GM12878 (cell line): Measurements from ENCODE around the gene EOMES. TPM values are rescaled to one million over a fixed set of nuclear protein-coding genes. Genes with fewer than 3 reads are reported as not detected.

Experiments
- ATAC-seq: fragments of 200-7000 bp; cut with Tn5 transposase; 3 replicates; pipeline ENCODE4 v1.9.1; 2020; ENCODE audit warnings: mild to moderate bottlenecking, moderate library complexity
- BruUV-seq: library from RNA; stranded (reverse); fragments of 400-500 nt; replicated peaks from 2 replicates; lab custom pipeline; 2021; lab: Mats Ljungman, UMichigan
- CTCF ChIA-PET: fragments of 300-600 bp; sonication (Branson Sonifier 250); formaldehyde crosslinking; extraction: SDS; loops from one replicate; lab custom pipeline; 2021; ENCODE audit warnings: inconsistent platforms; lab: Yijun Ruan, JAX
- POLR2A ChIA-PET: fragments of 350-600 bp; formaldehyde crosslinking; extraction: SDS; loops from one replicate; lab custom pipeline; 2021; ENCODE audit warnings: inconsistent platforms; lab: Charles Lee
- RAD21 ChIA-PET: fragments of 300-600 bp; sonication (Branson Sonifier 250); formaldehyde crosslinking; loops from one replicate; lab custom pipeline; 2023; ENCODE audit warnings: antibody characterized with exemption; ENCODE audit not compliant: unreplicated experiment; lab: Charles Lee
- SMC1A ChIA-PET: fragments of 300-600 bp; sonication (Branson Sonifier 250); formaldehyde crosslinking; loops from one replicate; lab custom pipeline; 2023; ENCODE audit not compliant: unreplicated experiment, uncharacterized antibody; lab: Charles Lee
- DNase-seq: peaks from one replicate; pipeline ENCODE4 v3.0.0-alpha.2; 2011; ENCODE audit warnings: low read depth, low spot score
- FAIRE-seq: peaks from 3 replicates; lab custom pipeline; 2011; peaks lifted over from hg19 to GRCh38; lab: Jason Lieb, UNC
- H2AFZ ChIP-seq: 2 replicates; pipeline ENCODE4 v1.6.0; 2011; ENCODE audit warnings: low read depth, low read length, control low read depth; ENCODE audit not compliant: control insufficient read depth
- H3K27ac ChIP-seq: 2 replicates; pipeline ENCODE4 v1.5.1; 2011; ENCODE audit warnings: control low read depth; ENCODE audit not compliant: control insufficient read depth, insufficient read depth
- H3K27me3 ChIP-seq, 2 experiments: replicated peaks in 1 of 2; 2 replicates each; pipeline versions ENCODE4 v1.6.0 to v1.6.1; 2011; ENCODE audit warnings: low read length in 1 of 2; ENCODE audit not compliant: control insufficient read depth in 2 of 2, insufficient read depth in 2 of 2
- H3K36me3 ChIP-seq, 2 experiments: 2 replicates each; pipeline ENCODE4 v1.5.1; 2011; ENCODE audit warnings: low read length in 1 of 2; ENCODE audit not compliant: control insufficient read depth in 2 of 2, insufficient read depth in 2 of 2
- H3K4me1 ChIP-seq: 2 replicates; pipeline ENCODE4 v1.6.1; 2011; ENCODE audit warnings: mild to moderate bottlenecking, low read length, moderate library complexity, mixed read lengths; ENCODE audit not compliant: control insufficient read depth, insufficient read depth
- H3K4me2 ChIP-seq: 2 replicates; pipeline ENCODE4 v1.6.0; 2011; ENCODE audit warnings: control low read depth; ENCODE audit not compliant: control insufficient read depth, insufficient read depth
- H3K4me3 ChIP-seq: fragments of 200-600 bp; sonication (generic); 2 replicates; pipeline ENCODE4 v1.5.1; 2016
- H3K79me2 ChIP-seq: 2 replicates; pipeline ENCODE4 v1.6.0; 2011; ENCODE audit warnings: low read length; ENCODE audit not compliant: control insufficient read depth, insufficient read depth
- H3K9ac ChIP-seq: 2 replicates; pipeline ENCODE4 v1.8.0; 2011; ENCODE audit warnings: low read length, control low read depth, mixed read lengths; ENCODE audit not compliant: control insufficient read depth, insufficient read depth
- H3K9me3 ChIP-seq: replicated peaks from 3 replicates; pipeline ENCODE4 v1.5.1; 2011; ENCODE audit warnings: mild to moderate bottlenecking, low read length; ENCODE audit not compliant: control insufficient read depth, insufficient read depth
- H4K20me1 ChIP-seq: 2 replicates; pipeline ENCODE4 v1.6.0; 2011; ENCODE audit not compliant: control insufficient read depth, insufficient read depth
- ATF7 ChIP-seq: fragments of 450-650 bp; IDR thresholded peaks from 2 replicates; pipeline ENCODE4 v1.6.1; 2016; ENCODE audit warnings: low read depth, mild to moderate bottlenecking
- CBX5 ChIP-seq: sonication (generic); IDR thresholded peaks from 2 replicates; pipeline ENCODE4 v1.6.1; 2016; ENCODE audit warnings: low read depth, moderate library complexity, mild to moderate bottlenecking, inconsistent platforms
- CREM ChIP-seq: IDR thresholded peaks from 2 replicates; pipeline ENCODE4 v1.6.1; 2014; ENCODE audit warnings: antibody characterized with exemption, low read depth
- GATAD2B ChIP-seq: fragments of 450-650 bp; conservative IDR thresholded peaks from 2 replicates; pipeline ENCODE4 v1.6.1; 2017; ENCODE audit warnings: low read depth, mild to moderate bottlenecking, moderate library complexity
- HDGF ChIP-seq: fragments of 450-650 bp; IDR thresholded peaks from 2 replicates; pipeline ENCODE4 v1.6.1; 2016; ENCODE audit warnings: antibody characterized with exemption
- MYB ChIP-seq: fragments of 150-350 bp; IDR thresholded peaks from 2 replicates; pipeline ENCODE4 v1.6.1; 2014; ENCODE audit warnings: mild to moderate bottlenecking, low read depth, low read length, borderline replicate concordance
- NR2C2 ChIP-seq: IDR thresholded peaks from 2 replicates; pipeline ENCODE4 v1.6.1; 2011; ENCODE audit warnings: borderline replicate concordance, low read depth; ENCODE audit not compliant: control insufficient read depth, insufficient read length
- PAX5 ChIP-seq: IDR thresholded peaks from 2 replicates; pipeline ENCODE4 v1.6.1; 2011; ENCODE audit warnings: low read depth, low read length, borderline replicate concordance
- POU2F2 ChIP-seq: IDR thresholded peaks from 3 replicates; pipeline ENCODE4 v1.6.1; 2011; ENCODE audit warnings: low read depth, mild to moderate bottlenecking, low read length, borderline replicate concordance
- RAD21 ChIP-seq: IDR thresholded peaks from 2 replicates; pipeline ENCODE4 v1.6.1; 2011; ENCODE audit warnings: mild to moderate bottlenecking, low read depth, low read length, moderate library complexity; ENCODE audit not compliant: insufficient read depth
- RELA ChIP-seq: fragments of 450-650 bp; IDR thresholded peaks from 2 replicates; pipeline ENCODE4 v1.8.0; 2014; ENCODE audit warnings: borderline replicate concordance; ENCODE audit not compliant: partially characterized antibody
- ZBTB40 ChIP-seq: fragments of 450-650 bp; IDR thresholded peaks from 2 replicates; pipeline ENCODE4 v1.6.1; 2016; ENCODE audit warnings: mild to moderate bottlenecking, moderate library complexity, borderline replicate concordance
- ZNF274 ChIP-seq: IDR thresholded peaks from one replicate; pipeline ENCODE4 v1.8.0; 2011; ENCODE audit not compliant: insufficient read length, insufficient read depth
- in situ Hi-C: fragments of 300-500 bp; cut with MboI; formaldehyde crosslinking; loops from 9 replicates; pipeline ENCODE4 v1.14.3; 2018; ENCODE audit warnings: mixed read lengths
- intact Hi-C: fragments of 100-400 bp; cut with micrococcal nuclease; formaldehyde crosslinking; loops from one replicate; pipeline ENCODE4 v1.14.2; 2022; ENCODE audit not compliant: unreplicated experiment
- polyA plus RNA-seq, 11 experiments: library from polyadenylated mRNA; depleted of rRNA in 4 of 11; unstranded in 6 of 11; stranded (reverse) in 5 of 11; fragments of >200 nt; fragmentation: Nextera tagmentation in 4 of 11; fragmentation: Illumina TruSeq in 1 of 11; extraction: Ambion mirVana in 4 of 11; extraction: Trizol in 1 of 11; gene quantifications; 1 replicate in 1 of 11; 2 replicates in 10 of 11; pipeline versions ENCODE4 v1.2.1 to v1.2.3, GENCODE V29; 2011 to 2016; ENCODE audit warnings: inconsistent platforms in 2 of 11, missing spikeins in 2 of 11, low read depth in 1 of 11
- total RNA-seq, 4 experiments: library from RNA; depleted of rRNA in 3 of 4; stranded (reverse); fragments of >200 nt in 3 of 4; fragmentation: Illumina TruSeq in 1 of 4; extraction: Trizol in 1 of 4; gene quantifications; 2 replicates each; pipeline versions ENCODE4 v1.2.1 to v1.2.3, GENCODE V29; 2013 to 2021

Gene EOMES
- total and polyA plus RNA-seq, 10 of the 15 experiments (the other 5 are each of a cell fraction or from before 2014, with no cell fraction given), result 1.5 to 178 (median 4.5) TPM

- in situ Hi-C loops, result no loop called here
- TF ChIP-seq CREM, result no peak
- TF ChIP-seq ZBTB40, result no peak
- no peak for TF ChIP-seq HDGF
- TF ChIP-seq MYB, result no peak
- no peak for TF ChIP-seq RELA
- TF ChIP-seq ATF7, result no peak
- no peak for TF ChIP-seq NR2C2
- no peak for TF ChIP-seq RAD21
- no peak for TF ChIP-seq GATAD2B
- no peak for TF ChIP-seq PAX5
- no peak for TF ChIP-seq CBX5
- no peak for TF ChIP-seq POU2F2
- no peak for TF ChIP-seq ZNF274
These were observed 43.9 kb downstream of the EOMES start for GRCh38 chr3:27678234-27678633.

More at GRCh38 chr3:27678234-27678633, 43.9 kb downstream of the EOMES start:
- DNase-seq, result no peak
- Histone ChIP-seq H3K4me2 (no peak overlapping the region), H2AFZ (no peak overlapping the region), H3K9me3 (no peaks in the 10 kb centered on the region), H3K9ac (no peak overlapping the region), H3K79me2 (no peaks in the 10 kb centered on the region), H3K4me3 (no peak overlapping the region), H3K27ac (no peak overlapping the region), H4K20me1 (no peaks in the 10 kb centered on the region), H3K4me1 (no peaks in the 10 kb centered on the region), H3K27me3 (no peaks in the 10 kb centered on the region), H3K36me3 (no peaks in the 10 kb centered on the region)
- no peak for ATAC-seq
- intact Hi-C loops, result no loop called here
- SMC1A ChIA-PET, result interaction anchor here (0.8 to 4.9 kb wide), 5 partner anchors 19 to 365 kb away, joined by 3 to 36 read pairs (median 3); no protein-coding TSS in a partner anchor
- CTCF ChIA-PET, result interaction anchor here (1.0 to 2.8 kb wide), 4 partner anchors 16 to 650 kb away, joined by 4 to 7 read pairs (median 5); no protein-coding TSS in a partner anchor
- no peak for FAIRE-seq
- POLR2A ChIA-PET, result no interaction called here
- RAD21 ChIA-PET, result interaction anchor here (0.6 to 1.0 kb wide), 4 partner anchors 211 to 345 kb away, joined by 3 to 4 read pairs (median 3); no protein-coding TSS in a partner anchor
- BruUV-seq, result no TSS peak
